ENCODE measurements around the gene DMD.
"Not testable (repeated sequence)": the region's sequence is repeated elsewhere in the genome, so short reads cannot be mapped to it uniquely, and the experiment has no call there.

The DMD gene

GRCh38 chrX:33188286-33188685 lies 23.1 kb downstream of the DMD start:
- no peak for DNase-seq (ENCODE audit: low read depth)
- no peak for TF ChIP-seq CTCF (IDR thresholded peaks at IDR 0.05; ENCODE audit: insufficient read depth, low read depth, low read length, missing control alignments)
- H3K4me3 ChIP-seq (ENCODE audit: low read depth, low read length), result no peak overlapping the region

- not testable (repeated sequence) for DNase-seq (ENCODE audit: low read depth); H3K4me3 ChIP-seq (ENCODE audit: low read depth, low read length)
Measured at GRCh38 chrX:33184803-33185202, 26.5 kb downstream of the DMD start.

- TF ChIP-seq CTCF (IDR thresholded peaks at IDR 0.05; ENCODE audit: insufficient read depth, low read depth, low read length, missing control alignments), result no peak
- no peak overlapping the region for H3K4me3 ChIP-seq (ENCODE audit: low read depth, low read length)
- peak; percentile 0 for DNase-seq (ENCODE audit: low read depth)
Measured at GRCh38 chrX:33183361-33183760, 28.0 kb downstream of the DMD start.

GRCh38 chrX:33178690-33179089 lies 32.7 kb downstream of the DMD start:
- no peak for DNase-seq (ENCODE audit: low read depth)
- H3K4me3 ChIP-seq (ENCODE audit: low read depth, low read length), result no peak overlapping the region
- TF ChIP-seq CTCF (IDR thresholded peaks at IDR 0.05; ENCODE audit: insufficient read depth, low read depth, low read length, missing control alignments), result no peak

- TF ChIP-seq CTCF (IDR thresholded peaks at IDR 0.05; ENCODE audit: insufficient read depth, low read depth, low read length, missing control alignments), result no peak
- no peak overlapping the region for H3K4me3 ChIP-seq (ENCODE audit: low read depth, low read length)
- no peak for DNase-seq (ENCODE audit: low read depth)
Measured at GRCh38 chrX:33178218-33178617, 33.1 kb downstream of the DMD start.

GRCh38 chrX:33175201-33175600 lies 36.1 kb downstream of the DMD start:
- TF ChIP-seq CTCF (IDR thresholded peaks at IDR 0.05; ENCODE audit: insufficient read depth, low read depth, low read length, missing control alignments), result no peak
- no peak overlapping the region for H3K4me3 ChIP-seq (ENCODE audit: low read depth, low read length)
- no peak for DNase-seq (ENCODE audit: low read depth)

- H3K4me3 ChIP-seq (ENCODE audit: low read depth, low read length), result no peak overlapping the region
- no peak for DNase-seq (ENCODE audit: low read depth)
- no peak for TF ChIP-seq CTCF (IDR thresholded peaks at IDR 0.05; ENCODE audit: insufficient read depth, low read depth, low read length, missing control alignments)
Measured at GRCh38 chrX:33171041-33171440, 40.3 kb downstream of the DMD start.

GRCh38 chrX:33161829-33162228 lies 49.5 kb downstream of the DMD start:
- no peak for DNase-seq (ENCODE audit: low read depth)

More at GRCh38 chrX:33161829-33162228, 49.5 kb downstream of the DMD start:
- TF ChIP-seq CTCF (IDR thresholded peaks at IDR 0.05; ENCODE audit: insufficient read depth, low read depth, low read length, missing control alignments), result no peak
- no peak overlapping the region for H3K4me3 ChIP-seq (ENCODE audit: low read depth, low read length)
